Fibroblast of the aortic adventitia (primary cell): ENCODE results near the gene IPPK. TPM values are rescaled to one million over a fixed set of nuclear protein-coding genes. Genes with fewer than 3 reads are reported as not detected.

ENCODE experiments used
- DNase-seq: peaks from one replicate; pipeline ENCODE4 v3.0.0-alpha.2; 2010; ENCODE audit warnings: low read depth
- H3K4me3 ChIP-seq: 2 replicates; pipeline ENCODE4 v1.5.1; 2011; ENCODE audit warnings: low read depth, mild to moderate bottlenecking, control low read depth, low read length, moderate library complexity
- CTCF ChIP-seq: IDR thresholded peaks from 2 replicates; pipeline ENCODE4 v1.5.1; 2011; ENCODE audit warnings: mild to moderate bottlenecking, low read length, control low read depth, inconsistent platforms; ENCODE audit not compliant: insufficient read depth
- total RNA-seq: library from RNA; depleted of rRNA; stranded (reverse); fragments of >200 nt; gene quantifications from 2 replicates; pipeline ENCODE4 v1.2.3, GENCODE V29; 2012; ENCODE audit warnings: low replicate concordance

The IPPK gene
- total RNA-seq, 1 donor: 9.6 TPM

- no peak for DNase-seq
- H3K4me3 ChIP-seq: no peak overlapping the region
- peak; percentile 33 for TF ChIP-seq CTCF
These were observed 17.0 kb upstream of the IPPK start for GRCh38 chr9:92686954-92687353.

- TF ChIP-seq CTCF: no peak
- H3K4me3 ChIP-seq: no peak overlapping the region
- no peak for DNase-seq
These were observed 15.1 kb upstream of the IPPK start for GRCh38 chr9:92685022-92685421.

GRCh38 chr9:92682269-92682668 lies 12.3 kb upstream of the IPPK start:
- TF ChIP-seq CTCF: no peak
- H3K4me3 ChIP-seq: no peak overlapping the region
- no peak for DNase-seq

GRCh38 chr9:92680166-92681119 lies 10.5 kb upstream of the IPPK start:
- no peak overlapping the region for H3K4me3 ChIP-seq
- TF ChIP-seq CTCF: no peak
- peak; percentile 59 for DNase-seq

GRCh38 chr9:92679413-92680165 lies 9.7 kb upstream of the IPPK start:
- TF ChIP-seq CTCF: no peak
- no peak overlapping the region for H3K4me3 ChIP-seq
- DNase-seq: no peak

GRCh38 chr9:92671323-92671722 lies 1.4 kb upstream of the IPPK start:
- DNase-seq: peak; percentile 75
- peak overlapping the region; percentile 98 for H3K4me3 ChIP-seq

More at GRCh38 chr9:92671323-92671722, 1.4 kb upstream of the IPPK start:
- no peak for TF ChIP-seq CTCF
